GM12875 (cell line): Measurements from ENCODE around the gene COMMD9.

Experiments used
- H3K4me3 ChIP-seq: one replicate; pipeline ENCODE4 v1.5.1; 2011; ENCODE audit warnings: low read depth, low read length, control low read depth
- CTCF ChIP-seq: IDR thresholded peaks from 2 replicates; pipeline ENCODE4 v1.5.1; 2011; ENCODE audit warnings: low read depth, mild to moderate bottlenecking, control low read depth, inconsistent platforms, low read length, moderate library complexity, borderline replicate concordance; ENCODE audit not compliant: insufficient read depth

The COMMD9 gene

GRCh38 chr11:36241497-36241896, 47.7 kb downstream of the COMMD9 start:
- TF ChIP-seq CTCF: no peak
- H3K4me3 ChIP-seq: no peak overlapping the region

GRCh38 chr11:36240801-36241200, 48.4 kb downstream of the COMMD9 start:
- TF ChIP-seq CTCF: no peak
- H3K4me3 ChIP-seq: no peak overlapping the region

- no peak for TF ChIP-seq CTCF
Measured at GRCh38 chr11:36240173-36240572, 49.1 kb downstream of the COMMD9 start.

GRCh38 chr11:36239636-36240035, 49.6 kb downstream of the COMMD9 start:
- no peak overlapping the region for H3K4me3 ChIP-seq
- no peak for TF ChIP-seq CTCF

More at GRCh38 chr11:36240173-36240572, 49.1 kb downstream of the COMMD9 start:
- no peak overlapping the region for H3K4me3 ChIP-seq

GRCh38 chr11:36238881-36239280, 50.3 kb downstream of the COMMD9 start:
- H3K4me3 ChIP-seq: no peak overlapping the region
- TF ChIP-seq CTCF: no peak

- H3K4me3 ChIP-seq: no peak overlapping the region
- TF ChIP-seq CTCF: no peak
Measured at GRCh38 chr11:36238036-36238631, 51.1 kb downstream of the COMMD9 start.

GRCh38 chr11:36237391-36237790, 51.8 kb downstream of the COMMD9 start:
- no peak overlapping the region for H3K4me3 ChIP-seq
- no peak for TF ChIP-seq CTCF
